Loucy (cell line): ENCODE measurements around the gene CERS4.
A peak's percentile ranks its signal among the peaks of the same experiment; 100 is the strongest.

Experiments used
- H2AFZ ChIP-seq: fragments of 200-600 bp; sonication (generic); 2 replicates; pipeline ENCODE4 v1.6.0; 2016; ENCODE audit warnings: antibody characterized with exemption, mild to moderate bottlenecking, low read length, moderate library complexity
- H3F3A ChIP-seq: fragments of 200-600 bp; 2 replicates; pipeline ENCODE4 v1.6.0; 2016; ENCODE audit warnings: antibody characterized with exemption, low read depth, mild to moderate bottlenecking
- H3K27me3 ChIP-seq: fragments of 200-600 bp; sonication (generic); 2 replicates; pipeline ENCODE4 v1.6.1; 2014; ENCODE audit warnings: low read length, mild to moderate bottlenecking; ENCODE audit not compliant: insufficient read depth, poor library complexity, severe bottlenecking
- H3K36me3 ChIP-seq: fragments of 200-600 bp; sonication (generic); 2 replicates; pipeline ENCODE4 v1.6.1; 2016; ENCODE audit warnings: low read length; ENCODE audit not compliant: insufficient read depth
- H3K4me1 ChIP-seq: fragments of 200-600 bp; sonication (generic); 2 replicates; pipeline ENCODE4 v1.5.1; 2014; ENCODE audit warnings: low read length, mild to moderate bottlenecking; ENCODE audit not compliant: insufficient read depth, poor library complexity, severe bottlenecking
- H3K4me2 ChIP-seq: fragments of 200-600 bp; sonication (generic); 2 replicates; pipeline ENCODE4 v1.6.0; 2014; ENCODE audit warnings: antibody characterized with exemption, low read length, low read depth, mild to moderate bottlenecking; ENCODE audit not compliant: poor library complexity, severe bottlenecking
- H3K4me3 ChIP-seq: fragments of 200-600 bp; sonication (generic); 2 replicates; pipeline ENCODE4 v1.5.1; 2014; ENCODE audit warnings: low read length, mild to moderate bottlenecking, mixed read lengths; ENCODE audit not compliant: poor library complexity, severe bottlenecking
- H3K79me2 ChIP-seq: fragments of 200-600 bp; sonication (generic); 2 replicates; pipeline ENCODE4 v1.6.1; 2014; ENCODE audit warnings: low read length; ENCODE audit not compliant: insufficient read depth
- H3K9ac ChIP-seq: fragments of 200-600 bp; sonication (generic); 2 replicates; pipeline ENCODE4 v1.6.0; 2014; ENCODE audit warnings: mild to moderate bottlenecking, low read depth, low read length, moderate library complexity; ENCODE audit not compliant: poor library complexity, severe bottlenecking
- H3K9me2 ChIP-seq: fragments of 200-600 bp; sonication (generic); replicated peaks from 2 replicates; pipeline ENCODE4 v1.6.1; 2016; ENCODE audit warnings: low read depth, low read length, mixed read lengths
- H3K9me3 ChIP-seq: fragments of 200-600 bp; sonication (generic); 2 replicates; pipeline ENCODE4 v1.6.1; 2014; ENCODE audit warnings: mild to moderate bottlenecking, antibody characterized with exemption, low read length, low read depth; ENCODE audit not compliant: insufficient read depth
- H4K20me1 ChIP-seq: fragments of 200-600 bp; sonication (generic); 2 replicates; pipeline ENCODE4 v1.6.0; 2014; ENCODE audit warnings: antibody characterized with exemption, low read length, mild to moderate bottlenecking; ENCODE audit not compliant: insufficient read depth, poor library complexity, severe bottlenecking
- EZH2phosphoT487 ChIP-seq: fragments of 200-600 bp; IDR thresholded peaks from 2 replicates; pipeline ENCODE4 v1.6.1; 2018; ENCODE audit warnings: antibody characterized with exemption, mild to moderate bottlenecking, moderate library complexity, borderline replicate concordance
- TF ChIP-seq, protein P1 (sequence below): fragments of 200-600 bp; sonication (generic); conservative IDR thresholded peaks from 2 replicates; pipeline ENCODE4 v1.5.1; 2014; ENCODE audit warnings: mild to moderate bottlenecking, antibody characterized with exemption, low read length

CERS4 gene

DNA sequence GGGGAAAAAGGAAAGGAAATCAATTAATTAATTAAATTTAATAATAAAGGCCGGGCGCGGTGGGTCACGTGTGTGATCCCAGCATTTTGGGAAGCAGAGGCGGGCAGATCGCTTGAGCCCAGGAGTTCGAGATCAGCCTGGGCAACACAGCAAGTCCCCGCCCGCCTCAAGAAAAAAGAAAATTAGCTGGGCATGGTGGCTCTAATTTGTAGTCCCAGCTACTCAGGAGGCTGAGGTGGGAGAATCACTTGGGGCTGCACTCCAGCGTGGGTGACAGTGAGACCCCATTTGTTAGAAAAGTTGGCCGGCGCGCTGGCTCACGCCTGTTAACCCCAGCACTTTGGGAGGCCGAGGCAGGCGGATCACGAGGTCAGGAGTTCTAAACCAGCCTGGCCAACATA, 99.7 kb downstream of the CERS4 start:
- no peaks in the 10 kb centered on the region for H3K9me3 ChIP-seq
- H4K20me1 ChIP-seq = peaks cover 8% of the 10 kb centered on the region
- peaks cover 20% of the 10 kb centered on the region for H3K4me1 ChIP-seq
- TF ChIP-seq, protein P1, sequence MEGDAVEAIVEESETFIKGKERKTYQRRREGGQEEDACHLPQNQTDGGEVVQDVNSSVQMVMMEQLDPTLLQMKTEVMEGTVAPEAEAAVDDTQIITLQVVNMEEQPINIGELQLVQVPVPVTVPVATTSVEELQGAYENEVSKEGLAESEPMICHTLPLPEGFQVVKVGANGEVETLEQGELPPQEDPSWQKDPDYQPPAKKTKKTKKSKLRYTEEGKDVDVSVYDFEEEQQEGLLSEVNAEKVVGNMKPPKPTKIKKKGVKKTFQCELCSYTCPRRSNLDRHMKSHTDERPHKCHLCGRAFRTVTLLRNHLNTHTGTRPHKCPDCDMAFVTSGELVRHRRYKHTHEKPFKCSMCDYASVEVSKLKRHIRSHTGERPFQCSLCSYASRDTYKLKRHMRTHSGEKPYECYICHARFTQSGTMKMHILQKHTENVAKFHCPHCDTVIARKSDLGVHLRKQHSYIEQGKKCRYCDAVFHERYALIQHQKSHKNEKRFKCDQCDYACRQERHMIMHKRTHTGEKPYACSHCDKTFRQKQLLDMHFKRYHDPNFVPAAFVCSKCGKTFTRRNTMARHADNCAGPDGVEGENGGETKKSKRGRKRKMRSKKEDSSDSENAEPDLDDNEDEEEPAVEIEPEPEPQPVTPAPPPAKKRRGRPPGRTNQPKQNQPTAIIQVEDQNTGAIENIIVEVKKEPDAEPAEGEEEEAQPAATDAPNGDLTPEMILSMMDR = no peak
- TF ChIP-seq EZH2phosphoT487 = no peak
- H2AFZ ChIP-seq = peak overlapping the region; percentile 83; the same call in 1 of the 2 replicates
- H3K4me2 ChIP-seq = peak overlapping the region; percentile 87
- no peaks in the 10 kb centered on the region for H3K36me3 ChIP-seq
- H3K79me2 ChIP-seq = peaks cover 51% of the 10 kb centered on the region
- H3K4me3 ChIP-seq = peak overlapping the region; percentile 92
- H3K9ac ChIP-seq = peak overlapping the region; percentile 83
- no peaks in the 10 kb centered on the region for H3K9me2 ChIP-seq
- no peaks in the 10 kb centered on the region for H3K27me3 ChIP-seq
- no peaks in the 10 kb centered on the region for H3F3A ChIP-seq

DNA sequence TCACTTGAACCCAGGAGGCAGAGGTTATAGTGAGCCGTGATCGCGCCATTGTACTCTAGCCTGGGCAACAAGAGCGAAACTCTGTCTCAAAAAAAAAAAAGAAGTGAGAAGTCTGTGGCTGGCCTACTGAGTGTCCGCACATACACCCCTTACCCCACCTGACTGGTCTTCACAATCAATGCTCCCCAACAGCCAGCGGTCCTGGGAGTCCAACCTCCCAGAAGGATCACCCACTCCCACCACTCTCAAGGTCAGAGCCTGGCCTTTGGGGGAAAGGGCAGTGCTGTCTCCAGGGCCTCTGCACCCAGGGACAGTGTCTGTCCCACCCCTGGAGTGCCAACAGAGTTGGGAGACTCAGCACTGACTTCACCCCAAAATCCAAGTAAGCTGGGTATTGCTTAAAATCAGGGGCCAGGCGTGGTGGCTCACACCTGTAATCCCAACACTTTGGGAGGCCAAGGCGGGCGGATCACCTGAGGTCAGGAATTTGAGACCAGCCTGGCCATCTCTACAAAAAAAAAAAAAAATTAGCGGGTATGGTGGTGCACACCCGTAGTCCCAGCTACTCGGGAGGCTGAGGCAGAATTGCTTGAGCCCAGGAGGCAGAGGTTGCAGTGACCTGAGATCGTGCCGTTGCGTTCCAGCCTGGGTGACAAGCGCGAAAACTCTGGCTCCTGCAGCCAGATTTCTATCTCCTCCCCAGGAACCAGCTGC, 101.3 kb downstream of the CERS4 start:
- Histone ChIP-seq H3K4me2 (no peak overlapping the region), H4K20me1 (peaks cover 4% of the 10 kb centered on the region), H3K4me1 (peaks cover 16% of the 10 kb centered on the region), H3K27me3 (no peaks in the 10 kb centered on the region), H3K9ac (no peak overlapping the region), H3K9me3 (no peaks in the 10 kb centered on the region), H3K4me3 (no peak overlapping the region), H3K36me3 (no peaks in the 10 kb centered on the region; the same call in 1 of the 2 replicates), H3K9me2 (no peaks in the 10 kb centered on the region), H3K79me2 (peaks cover 39% of the 10 kb centered on the region), H3F3A (no peaks in the 10 kb centered on the region), H2AFZ (no peak overlapping the region)
- TF ChIP-seq EZH2phosphoT487 = no peak
- TF ChIP-seq, protein P1 = no peak

DNA sequence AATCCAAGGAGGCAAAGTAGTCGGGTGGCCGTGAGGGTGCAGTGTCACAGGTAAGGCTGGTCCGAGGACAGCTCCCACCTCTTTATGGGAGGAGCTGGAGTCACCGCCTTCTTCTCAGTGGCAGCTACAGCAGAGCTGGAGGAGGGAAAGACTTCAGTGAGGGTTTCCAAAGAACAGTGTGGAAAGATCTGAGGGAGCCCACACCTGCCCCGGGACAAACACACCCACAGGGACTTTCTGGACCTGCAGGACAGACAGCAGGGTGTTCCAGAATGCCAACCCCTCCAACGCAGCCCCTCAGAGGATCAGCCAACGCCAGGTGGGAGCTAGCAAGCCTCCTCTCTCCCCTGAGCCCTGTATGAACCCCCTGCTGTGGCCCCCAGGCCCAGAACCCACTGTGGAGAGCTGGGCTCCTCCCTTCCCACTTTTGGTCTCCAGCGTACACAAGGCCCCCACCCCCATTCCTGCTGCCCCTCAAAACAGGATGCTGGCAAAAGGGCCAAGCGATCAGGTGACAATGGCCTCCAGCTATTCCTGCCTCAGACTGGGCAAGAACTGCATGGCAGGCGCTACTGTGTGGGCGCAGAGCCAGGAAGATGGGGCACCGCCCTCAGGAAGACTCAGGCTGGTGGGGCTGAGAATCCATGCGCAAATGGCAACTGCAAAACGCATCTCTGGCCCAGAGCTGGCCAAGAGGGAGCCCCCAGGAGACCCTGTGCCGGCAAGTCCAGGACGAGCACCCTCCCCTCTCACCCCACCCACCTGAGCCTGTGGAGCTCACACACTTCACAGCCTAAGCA, 102.5 kb downstream of the CERS4 start:
- Histone ChIP-seq H3K27me3 (no peaks in the 10 kb centered on the region), H2AFZ (no peak overlapping the region), H3K36me3 (no peaks in the 10 kb centered on the region; the same call in 1 of the 2 replicates), H4K20me1 (peaks cover 2% of the 10 kb centered on the region), H3K4me1 (peaks cover 12% of the 10 kb centered on the region), H3K4me3 (no peak overlapping the region), H3K9me3 (no peaks in the 10 kb centered on the region), H3K4me2 (no peak overlapping the region), H3K9ac (no peak overlapping the region), H3F3A (no peaks in the 10 kb centered on the region), H3K9me2 (no peaks in the 10 kb centered on the region), H3K79me2 (peaks cover 28% of the 10 kb centered on the region)
- TF ChIP-seq, protein P1 = no peak
- no peak for TF ChIP-seq EZH2phosphoT487
